Naive thymus-derived CD4-positive, alpha-beta T cell (primary cell): Measurements from ENCODE around the gene INVS. TPM values are rescaled to one million over a fixed set of nuclear protein-coding genes. Genes with fewer than 3 reads are reported as not detected.

Experiments used
- ATAC-seq: fragments of 150-1000 bp; cut with Tn5 transposase; 2 replicates; pipeline ENCODE4 v1.10.0; 2021; ENCODE audit warnings: mild to moderate bottlenecking, moderate library complexity
- CTCF ChIA-PET: fragments of 350-600 bp; sonication (Branson Sonifier 250); formaldehyde crosslinking; loops from one replicate; lab custom pipeline; 2021; ENCODE audit warnings: antibody characterized with exemption; lab: Charles Lee
- POLR2A ChIA-PET: fragments of 350-600 bp; sonication (Branson Sonifier 250); formaldehyde crosslinking; loops from one replicate; lab custom pipeline; 2021; ENCODE audit warnings: antibody characterized with exemption, inconsistent platforms; lab: Charles Lee
- DNase-seq, 9 donors: peaks; one replicate each; pipeline versions ENCODE4 v3.0.0 to v3.0.0-alpha.2; 2020 to 2022; ENCODE audit warnings: mixed read lengths in 1 of 9
- H3K27ac ChIP-seq: one replicate; pipeline ENCODE4 v1.7.0; 2013; ENCODE audit warnings: mild to moderate bottlenecking, low read depth, low read length, moderate library complexity
- H3K27me3 ChIP-seq, 2 donors: one replicate each; pipeline ENCODE4 v1.7.0; 2013; ENCODE audit warnings: low read length in 2 of 2, mild to moderate bottlenecking in 2 of 2, moderate library complexity in 2 of 2; ENCODE audit not compliant: control insufficient read depth in 2 of 2, insufficient read depth in 2 of 2
- H3K36me3 ChIP-seq, 3 experiments: 1 replicate in 2 of 3; 2 replicates in 1 of 3; pipeline ENCODE4 v1.7.0; 2013; ENCODE audit warnings: low read length in 3 of 3, mild to moderate bottlenecking in 3 of 3, moderate library complexity in 1 of 3; ENCODE audit not compliant: insufficient read depth in 3 of 3, control insufficient read depth in 2 of 3
- H3K4me1 ChIP-seq, 2 donors: one replicate each; pipeline ENCODE4 v1.7.0; 2013; ENCODE audit warnings: low read length in 2 of 2, mild to moderate bottlenecking in 2 of 2, moderate library complexity in 1 of 2; ENCODE audit not compliant: control insufficient read depth in 2 of 2, insufficient read depth in 2 of 2
- H3K4me3 ChIP-seq: 2 replicates; pipeline ENCODE4 v1.7.0; 2013; ENCODE audit warnings: mild to moderate bottlenecking, low read length
- H3K9me3 ChIP-seq, 3 experiments: 1 replicate in 2 of 3; 2 replicates in 1 of 3; pipeline ENCODE4 v1.7.0; 2013; ENCODE audit warnings: low read length in 3 of 3; ENCODE audit not compliant: control insufficient read depth in 2 of 3
- H3K27ac Mint-ChIP-seq, 9 donors: one replicate each; pipeline ENCODE4 v1.8.0; 2020 to 2022; ENCODE audit warnings: mixed read lengths in 9 of 9, mild to moderate bottlenecking in 8 of 9, moderate library complexity in 5 of 9, inconsistent platforms in 2 of 9
- H3K27me3 Mint-ChIP-seq, 5 donors: one replicate each; pipeline ENCODE4 v1.8.0; 2021 to 2022; ENCODE audit warnings: mixed read lengths in 5 of 5, mild to moderate bottlenecking in 1 of 5
- H3K36me3 Mint-ChIP-seq, 5 donors: one replicate each; pipeline ENCODE4 v1.8.0; 2020 to 2022; ENCODE audit warnings: mixed read lengths in 5 of 5, mild to moderate bottlenecking in 3 of 5, inconsistent platforms in 1 of 5
- H3K4me1 Mint-ChIP-seq, 7 donors: one replicate each; pipeline ENCODE4 v1.8.0; 2020 to 2022; ENCODE audit warnings: mixed read lengths in 7 of 7, mild to moderate bottlenecking in 3 of 7, inconsistent platforms in 1 of 7
- H3K4me3 Mint-ChIP-seq, 10 donors: one replicate each; pipeline ENCODE4 v1.8.0; 2020 to 2022; ENCODE audit warnings: mild to moderate bottlenecking in 10 of 10, mixed read lengths in 10 of 10, moderate library complexity in 6 of 10, inconsistent platforms in 2 of 10
- H3K9me3 Mint-ChIP-seq, 11 donors: one replicate each; pipeline ENCODE4 v1.8.0; 2020 to 2022; ENCODE audit warnings: mixed read lengths in 11 of 11, mild to moderate bottlenecking in 4 of 11, inconsistent platforms in 1 of 11, moderate library complexity in 1 of 11
- intact Hi-C, 2 donors: fragments of 100-400 bp; cut with micrococcal nuclease; formaldehyde crosslinking; loops; one replicate each; pipeline ENCODE4 v1.15.1; 2023
- polyA plus RNA-seq, 2 donors: library from polyadenylated mRNA; unstranded; fragments of 300-500 nt; fragmentation: Illumina TruSeq; gene quantifications; one replicate each; pipeline ENCODE4 v1.2.3, GENCODE V29; 2021
- total RNA-seq, 6 experiments: library from RNA in 5 of 6; stranded (reverse) in 5 of 6; gene quantifications; 1 replicate in 5 of 6; 2 replicates in 1 of 6; pipeline ENCODE4 v1.2.3 and lab custom pipeline; 2021 to 2026

INVS gene
- total and polyA plus RNA-seq, 7 experiments from 2014 or later = 6.2 to 20.8 (median 19.9) TPM

DNA sequence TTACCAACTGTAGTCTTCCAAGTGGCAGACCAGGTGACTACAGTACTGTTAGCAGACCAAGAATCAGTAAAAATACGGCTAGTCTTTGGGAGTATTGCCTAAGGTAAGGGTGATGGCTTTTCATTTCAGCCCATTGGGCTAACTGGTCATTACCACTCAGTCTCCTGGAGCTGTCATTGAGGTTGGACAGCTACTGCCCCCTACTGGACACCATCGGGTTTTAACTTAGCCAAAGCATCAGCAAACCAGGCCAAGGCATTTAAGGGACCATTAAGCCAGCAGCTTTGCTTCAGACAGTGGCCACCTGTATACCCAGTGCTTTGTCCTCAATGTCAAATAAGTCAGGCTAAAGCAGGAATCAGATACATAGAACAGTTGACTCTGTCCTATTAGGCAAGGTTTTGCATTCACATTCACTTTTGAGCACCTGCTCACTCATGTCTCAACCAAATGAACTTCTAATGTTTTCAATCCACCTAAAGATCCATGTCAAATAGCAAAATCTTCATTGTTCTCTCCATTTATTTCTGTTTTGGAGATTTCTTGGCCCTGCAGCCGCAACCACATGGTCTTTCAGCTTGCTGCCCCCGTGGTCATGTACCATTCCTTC, 117.2 kb downstream of the INVS start:
- intact Hi-C loops = loop anchor here (1.0 to 5.0 kb wide), 4 partner anchors 188 to 1054 kb away; partner anchors contain the start of gene NR4A3 (in 1 of the 2)
- Mint-ChIP-seq H3K4me3 (no peak overlapping the region), H3K27ac (no peak overlapping the region), H3K27me3 (no peaks in the 10 kb centered on the region), H3K9me3 (no peaks in the 10 kb centered on the region), H3K36me3 (peaks cover 0 to 10% (median 0%) of the 10 kb centered on the region in 5 donors), H3K4me1 (peaks cover 0 to 9% (median 0%) of the 10 kb centered on the region in 7 donors)
- Histone ChIP-seq H3K36me3 (no peaks in the 10 kb centered on the region), H3K27me3 (no peaks in the 10 kb centered on the region), H3K9me3 (no peaks in the 10 kb centered on the region), H3K4me1 (no peaks in the 10 kb centered on the region), H3K4me3 (no peak overlapping the region), H3K27ac (no peak overlapping the region)
- peak; percentile 84 for ATAC-seq
- ChIA-PET CTCF (interaction anchor here (1.1 to 1.6 kb wide), 2 partner anchors 18 to 269 kb away, joined by 3 to 6 read pairs; no protein-coding TSS in a partner anchor), POLR2A (no interaction called here)
- peak; percentile 17 to 53 (median 41) for DNase-seq

DNA sequence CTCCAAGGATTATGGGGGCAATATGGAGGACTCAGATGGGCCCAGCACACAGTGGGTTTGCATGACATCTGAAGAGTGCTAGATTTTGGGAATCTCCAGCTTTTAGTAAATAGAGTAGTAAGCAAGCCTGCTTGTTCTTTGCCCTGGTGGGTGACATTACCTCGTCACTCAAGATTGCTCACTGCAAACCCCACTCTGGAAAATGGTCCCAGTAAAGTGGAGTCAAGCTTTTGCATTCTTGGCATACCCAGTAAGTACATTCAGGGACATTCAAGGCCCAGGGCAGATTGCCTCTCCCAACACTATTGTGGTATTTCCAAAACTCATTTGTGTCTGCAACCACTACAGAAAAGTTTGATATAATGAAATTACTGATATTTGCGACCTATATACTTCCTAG, 118.5 kb downstream of the INVS start:
- DNase-seq (no peak), ATAC-seq (no peak)
- Histone ChIP-seq H3K36me3 (no peaks in the 10 kb centered on the region), H3K27me3 (no peaks in the 10 kb centered on the region), H3K4me3 (no peak overlapping the region), H3K9me3 (no peaks in the 10 kb centered on the region), H3K4me1 (no peaks in the 10 kb centered on the region), H3K27ac (no peak overlapping the region)
- Mint-ChIP-seq H3K36me3 (peaks cover 0 to 9% (median 0%) of the 10 kb centered on the region in 5 donors), H3K27me3 (no peaks in the 10 kb centered on the region), H3K4me3 (no peak overlapping the region), H3K9me3 (no peaks in the 10 kb centered on the region), H3K27ac (no peak overlapping the region), H3K4me1 (peaks cover 0 to 9% (median 0%) of the 10 kb centered on the region in 7 donors)
- POLR2A ChIA-PET = no interaction called here
- CTCF ChIA-PET = interaction anchor here (1.2 kb wide), 1 partner anchor 107 kb away, joined by 3 read pairs; no protein-coding TSS in a partner anchor
- intact Hi-C loops = loop anchor here in 1 of 2 donors (5.0 kb wide), 2 partner anchors 395 to 1055 kb away; partner anchors contain the start of gene NR4A3

GRCh38 chr9:100219347-100219746, 120.3 kb downstream of the INVS start:
- DNase-seq (no peak), ATAC-seq (no peak)
- Histone ChIP-seq H3K9me3 (no peaks in the 10 kb centered on the region), H3K4me1 (no peaks in the 10 kb centered on the region), H3K27me3 (no peaks in the 10 kb centered on the region), H3K27ac (no peak overlapping the region), H3K36me3 (no peaks in the 10 kb centered on the region), H3K4me3 (no peak overlapping the region)
- CTCF ChIA-PET = no interaction called here
- H3K9me3 Mint-ChIP-seq = no peaks in the 10 kb centered on the region
- H3K4me1 Mint-ChIP-seq = peaks cover 0 to 9% (median 0%) of the 10 kb centered on the region in 7 donors
- no peaks in the 10 kb centered on the region for H3K27me3 Mint-ChIP-seq
- no peak overlapping the region for H3K4me3 Mint-ChIP-seq
- POLR2A ChIA-PET = interaction anchor here (0.7 kb wide), 1 partner anchor 161 kb away, joined by 9 read pairs; no protein-coding TSS in a partner anchor
- no peak overlapping the region for H3K27ac Mint-ChIP-seq
- H3K36me3 Mint-ChIP-seq = peaks cover 0 to 10% (median 0%) of the 10 kb centered on the region in 5 donors
- intact Hi-C loops = loop anchor here in 1 of 2 donors (5.0 kb wide), 2 partner anchors 397 to 1057 kb away; partner anchors contain the start of gene NR4A3

DNA sequence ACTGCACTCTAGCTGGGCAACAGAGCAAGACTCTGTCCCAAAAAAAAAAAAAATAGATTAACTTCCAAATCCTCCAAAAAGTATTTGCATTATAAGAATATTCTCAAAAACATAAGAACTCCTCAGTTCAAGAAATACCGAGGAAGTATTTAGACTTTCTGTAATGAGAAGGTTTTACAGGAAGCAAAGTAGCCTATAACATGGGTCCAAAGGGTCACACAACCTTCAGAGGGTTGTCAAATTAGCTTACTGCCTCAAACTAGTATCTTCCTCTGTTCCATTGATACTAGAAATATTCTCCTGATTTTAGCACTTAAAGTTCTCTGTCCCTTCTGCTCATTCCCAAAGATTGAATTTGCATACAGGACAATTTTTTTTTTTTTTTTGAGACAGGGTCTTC, 121.9 kb downstream of the INVS start:
- intact Hi-C loops = no loop called here
- H3K4me1 ChIP-seq = no peaks in the 10 kb centered on the region
- H3K4me3 ChIP-seq = no peak overlapping the region
- no peaks in the 10 kb centered on the region for H3K27me3 ChIP-seq
- no peak for ATAC-seq
- ChIA-PET POLR2A (no interaction called here), CTCF (no interaction called here)
- no peaks in the 10 kb centered on the region for H3K36me3 ChIP-seq
- H3K36me3 Mint-ChIP-seq = peaks cover 0 to 5% (median 0%) of the 10 kb centered on the region in 5 donors
- H3K27ac ChIP-seq = no peak overlapping the region
- H3K4me1 Mint-ChIP-seq = peaks cover 0 to 9% (median 0%) of the 10 kb centered on the region in 7 donors
- H3K27me3 Mint-ChIP-seq = no peaks in the 10 kb centered on the region
- H3K9me3 Mint-ChIP-seq = no peaks in the 10 kb centered on the region
- DNase-seq = no peak
- no peaks in the 10 kb centered on the region for H3K9me3 ChIP-seq
- H3K4me3 Mint-ChIP-seq = no peak overlapping the region
- peak overlapping the region in 1 of 9 donors; percentile 14 for H3K27ac Mint-ChIP-seq

GRCh38 chr9:100221538-100221937, 122.5 kb downstream of the INVS start:
- intact Hi-C loops = no loop called here
- Histone ChIP-seq H3K36me3 (no peaks in the 10 kb centered on the region), H3K27ac (no peak overlapping the region), H3K4me3 (no peak overlapping the region), H3K9me3 (no peaks in the 10 kb centered on the region), H3K27me3 (no peaks in the 10 kb centered on the region), H3K4me1 (no peaks in the 10 kb centered on the region)
- ChIA-PET POLR2A (no interaction called here), CTCF (no interaction called here)
- DNase-seq (no peak), ATAC-seq (no peak)
- Mint-ChIP-seq H3K27ac (peak overlapping the region in 1 of 9 donors; percentile 15), H3K27me3 (no peaks in the 10 kb centered on the region), H3K36me3 (peaks cover 0 to 9% (median 0%) of the 10 kb centered on the region in 5 donors), H3K4me1 (peaks cover 0 to 9% (median 0%) of the 10 kb centered on the region in 7 donors), H3K9me3 (no peaks in the 10 kb centered on the region), H3K4me3 (no peak overlapping the region)

DNA sequence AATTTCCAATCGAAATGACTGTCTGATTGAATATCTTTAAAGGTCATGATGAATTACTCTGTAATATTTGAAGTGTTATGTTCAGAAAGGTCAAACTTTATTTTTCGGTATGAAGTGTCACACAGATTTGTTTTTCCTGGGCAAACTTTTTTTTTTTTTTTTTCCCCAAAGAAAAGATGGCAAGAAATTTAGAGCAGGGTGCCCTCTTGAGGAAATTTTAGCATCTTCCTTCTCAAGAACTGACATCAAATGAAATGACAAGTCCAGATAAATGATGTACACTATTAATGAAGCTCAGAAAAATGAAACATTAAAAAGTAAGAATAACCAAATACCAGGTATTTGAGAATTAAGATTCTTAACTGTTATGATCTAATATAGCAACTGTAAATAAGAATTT, 123.6 kb downstream of the INVS start:
- H3K36me3 Mint-ChIP-seq = peaks cover 0 to 17% (median 7%) of the 10 kb centered on the region in 5 donors
- H3K9me3 ChIP-seq = no peaks in the 10 kb centered on the region
- no peak overlapping the region for H3K27ac ChIP-seq
- peaks cover 0 to 8% (median 3%) of the 10 kb centered on the region in 3 experiments for H3K36me3 ChIP-seq
- POLR2A ChIA-PET = no interaction called here
- H3K9me3 Mint-ChIP-seq = no peaks in the 10 kb centered on the region
- DNase-seq = no peak
- no peaks in the 10 kb centered on the region for H3K27me3 Mint-ChIP-seq
- no peak overlapping the region for H3K4me3 ChIP-seq
- no peak for ATAC-seq
- H3K27me3 ChIP-seq = no peaks in the 10 kb centered on the region
- CTCF ChIA-PET = interaction anchor here (0.7 kb wide), 2 partner anchors 327 to 640 kb away, joined by 4 read pairs; no protein-coding TSS in a partner anchor
- H3K4me3 Mint-ChIP-seq = no peak overlapping the region
- peak overlapping the region in 2 of 9 donors; percentile 66 to 70 for H3K27ac Mint-ChIP-seq
- intact Hi-C loops = no loop called here
- no peaks in the 10 kb centered on the region for H3K4me1 ChIP-seq
- peaks cover 0 to 9% (median 0%) of the 10 kb centered on the region in 7 donors for H3K4me1 Mint-ChIP-seq
